Heart left ventricle (tissue), 16 donors: ENCODE data around the gene LHB. TPM values are rescaled to one million over a fixed set of nuclear protein-coding genes. Genes with fewer than 3 reads are reported as not detected.
"Not testable (repeated sequence)": the region's sequence is repeated elsewhere in the genome, so short reads cannot be mapped to it uniquely, and the experiment has no call there.

Experiments used
- ATAC-seq, 4 donors: fragments of 200-7000 bp; cut with Tn5 transposase; one replicate each; pipeline ENCODE4 v1.9.1; 2020 to 2022; ENCODE audit warnings: moderate library complexity in 4 of 4, mild to moderate bottlenecking in 3 of 4, moderate number of reproducible peaks in 1 of 4
- DNase-seq, 5 donors: peaks; one replicate each; pipeline ENCODE4 v3.0.0-alpha.2; 2020
- H3K27ac ChIP-seq, 12 donors: fragments of 200-600 bp; sonication (generic) in 4 of 12; one replicate each; pipeline versions ENCODE4 v1.5.0 to v1.8.0; 2016 to 2022; ENCODE audit warnings: mild to moderate bottlenecking in 2 of 12
- H3K27me3 ChIP-seq, 9 donors: fragments of 200-600 bp; sonication (generic) in 2 of 9; one replicate each; pipeline versions ENCODE4 v1.5.1 to v1.8.0; 2016 to 2022; ENCODE audit warnings: mild to moderate bottlenecking in 3 of 9
- H3K36me3 ChIP-seq, 9 donors: fragments of 200-600 bp; sonication (generic) in 2 of 9; one replicate each; pipeline versions ENCODE4 v1.5.0 to v1.8.0; 2018 to 2022; ENCODE audit warnings: mild to moderate bottlenecking in 2 of 9
- H3K4me1 ChIP-seq, 12 donors: fragments of 200-600 bp; sonication (generic) in 4 of 12; one replicate each; pipeline versions ENCODE4 v1.5.0 to v1.8.0; 2016 to 2022; ENCODE audit warnings: mild to moderate bottlenecking in 3 of 12
- H3K4me3 ChIP-seq, 12 donors: fragments of 200-600 bp; sonication (generic) in 4 of 12; one replicate each; pipeline versions ENCODE4 v1.5.0 to v1.8.0; 2017 to 2022; ENCODE audit warnings: mild to moderate bottlenecking in 9 of 12, moderate library complexity in 4 of 12
- H3K9me3 ChIP-seq, 12 donors: fragments of 200-600 bp; sonication (generic) in 4 of 12; one replicate each; pipeline versions ENCODE4 v1.5.0 to v1.8.0; 2016 to 2022; ENCODE audit warnings: mild to moderate bottlenecking in 1 of 12
- CTCF ChIP-seq, 12 donors: fragments of 200-600 bp; sonication (generic) in 4 of 12; IDR thresholded peaks; one replicate each; pipeline versions ENCODE4 v1.5.0 to v1.8.0; 2018 to 2022; ENCODE audit warnings: antibody characterized with exemption in 12 of 12, mild to moderate bottlenecking in 5 of 12
- POLR2A ChIP-seq, 2 donors: fragments of 450-650 bp; IDR thresholded peaks; one replicate each; pipeline ENCODE4 v1.6.1; 2017; ENCODE audit warnings: antibody characterized with exemption in 2 of 2, mild to moderate bottlenecking in 2 of 2, moderate library complexity in 2 of 2
- WGBS, 4 donors: extraction: QIAGEN DNeasy Blood & Tissue Kit in 2 of 4; methylation state at CpG; one replicate each; pipeline versions ENCODE4 v1.1.5 to v1.1.7; 2013 to 2018; 5-methylcytosine and 5-hydroxymethylcytosine counted together
- intact Hi-C, 10 donors: fragments of 100-400 bp; cut with DNase I; formaldehyde crosslinking; loops; one replicate each; pipeline versions ENCODE4 v1.11.1 to v1.14.2; 2022
- polyA plus RNA-seq, 2 donors: library from polyadenylated mRNA; stranded (reverse); fragments of 200-250 nt; gene quantifications; one replicate each; pipeline ENCODE4 v1.2.3, GENCODE V29; 2013
- total RNA-seq, 9 donors: library from RNA; depleted of rRNA in 2 of 9; stranded (reverse); fragments of >200 nt in 2 of 9; fragmentation: NEBNext Ultra II Directional in 3 of 9; extraction: Animal tissue kit (Norgen Biotek cat#: 25700) in 3 of 9; gene quantifications; one replicate each; pipeline versions ENCODE4 v1.1.0 to v1.2.4, GENCODE V29; 2016 to 2023
- donor health status: ischemic (EF 13 %, LVEDD 7.1; RV severe dilation, severe dysfunction).
- donor health status: healthy with polysubstance abuse.
- donor health status: DM: no; HTN: yes; CAD: no.
- donor health status: DM: no; HTN: no; CAD: no.
- donor health status: ischemic (EF 25% LVEDD 6.9; RV normal size, moderate dysfunction).
- donor health status: ischemic (EF 25% LVEDD 5.7; RV mildly dilated, moderate dysfunction).
- donor health status: healthy.
- donor health status: DM: yes; HTN: yes; CAD: no.
- donor health status: ischemic (EF 35%, LVEDD 5.7; RV mildly dilated, moderate dysfunction).
- donor health status: nonischemic (EF 11% LVEDD 7.7; RV severe dilation, severe dysfunction).
- donor health status: DM: yes; HTN: yes; CAD: no.
- donor health status: PGD.
- donor health status: ischemic (EF 29% LVEDD 5.4; RV normal size, mild dysfunction).
- donor health status: nonischemic (EF 23%, LVEDD 6.1; RV moderate dilation, normal function).

LHB gene
- total and polyA plus RNA-seq, 11 donors = not detected

DNA sequence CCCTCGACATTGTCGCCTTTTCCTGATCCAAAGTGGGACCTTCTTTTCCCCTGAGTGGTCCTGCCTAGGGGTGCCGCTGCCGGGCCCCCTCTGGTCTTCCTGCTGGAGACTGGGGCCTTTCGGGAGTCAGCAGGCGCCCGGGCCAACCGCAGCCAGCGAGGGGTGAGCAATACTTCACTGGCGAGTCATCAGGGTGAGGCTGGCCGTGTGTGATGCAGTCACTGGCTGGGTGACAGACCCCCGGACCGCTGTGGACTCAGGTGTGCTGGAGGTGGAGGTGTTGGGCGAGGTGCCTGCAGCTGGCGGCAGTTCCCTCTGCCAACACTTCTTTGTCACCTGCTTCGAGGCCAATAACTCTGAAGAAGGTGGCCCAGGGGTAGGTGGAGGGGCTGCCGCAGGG, 25.3 kb upstream of the LHB start:
- DNase-seq (no peak), ATAC-seq (no peak)
- 65 to 82% (median 76%) methylated on average over 14 to 17 of the region's 17 CpGs for WGBS, 4 donors
- intact Hi-C loops = no loop called here
- Histone ChIP-seq H3K9me3 (no peaks in the 10 kb centered on the region), H3K27me3 (no peaks in the 10 kb centered on the region), H3K27ac (no peak overlapping the region), H3K4me1 (no peaks in the 10 kb centered on the region), H3K36me3 (no peaks in the 10 kb centered on the region), H3K4me3 (no peak overlapping the region)
- TF ChIP-seq POLR2A (IDR thresholded peaks at IDR 0.05) (no peak), CTCF (IDR thresholded peaks at IDR 0.05) (no peak)

DNA sequence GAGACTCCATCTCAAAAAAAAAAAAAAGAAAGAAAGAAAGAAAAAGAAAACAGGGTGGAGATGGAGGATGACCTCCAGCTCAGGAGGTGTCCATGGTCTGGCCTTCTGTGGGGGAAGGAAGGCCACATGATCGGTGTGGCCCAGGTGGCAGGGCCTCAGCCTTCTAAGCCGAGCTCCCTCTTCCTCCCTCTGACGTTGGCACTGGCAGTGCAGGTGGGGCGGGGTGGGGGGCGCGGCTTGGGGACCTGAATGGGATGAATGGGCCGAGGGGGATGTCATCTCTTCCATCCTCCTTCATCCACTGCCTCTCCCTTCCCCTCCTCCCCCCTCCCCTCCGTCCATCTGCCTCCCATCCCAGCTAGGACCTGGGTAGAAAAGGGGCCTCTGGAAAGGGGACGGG, 22.8 kb upstream of the LHB start:
- 59 to 70% (median 65%) methylated on average over 8 to 9 of the region's 9 CpGs for WGBS, 4 donors
- H3K4me3 ChIP-seq, H3K27ac ChIP-seq, ATAC-seq, intact Hi-C loops, H3K36me3 ChIP-seq, H3K9me3 ChIP-seq, H3K27me3 ChIP-seq, H3K4me1 ChIP-seq, DNase-seq: not testable (repeated sequence)

GRCh38 chr19:49038557-49039276, 21.8 kb upstream of the LHB start:
- WGBS, 4 donors = 83 to 89% (median 86%) methylated on average over 25 to 26 of the region's 26 CpGs
- H3K27ac ChIP-seq, intact Hi-C loops, ATAC-seq, DNase-seq, H3K9me3 ChIP-seq, H3K36me3 ChIP-seq, H3K27me3 ChIP-seq, H3K4me3 ChIP-seq, H3K4me1 ChIP-seq: not testable (repeated sequence)

- not testable (repeated sequence) for H3K27me3 ChIP-seq
Observed at GRCh38 chr19:49038111-49038510, 21.2 kb upstream of the LHB start.

DNA sequence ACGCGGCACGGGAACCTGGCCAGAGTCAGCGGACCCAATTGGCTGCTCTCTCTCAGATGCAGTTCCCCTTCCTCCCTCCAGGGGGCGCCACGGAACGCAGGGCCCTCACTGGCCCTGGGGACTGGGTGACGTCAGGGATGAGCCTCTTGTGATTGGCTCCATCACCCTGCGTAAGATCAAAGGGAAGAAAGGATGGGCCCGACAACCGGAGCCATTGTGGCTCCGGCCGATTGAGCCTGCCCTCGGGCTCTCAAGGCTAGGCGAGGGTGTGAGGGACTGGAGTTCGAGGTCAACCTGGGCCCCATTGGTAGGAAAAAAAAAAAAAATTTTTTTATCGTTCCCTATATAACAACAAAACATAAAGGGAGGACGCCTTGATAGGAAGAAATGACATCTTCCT, 19.9 kb upstream of the LHB start, which contains the start of gene CGB1:
CGB1 (minus strand) TSS at position 81 of the 400 bp plus-strand sequence. CDS start 184 bp downstream, outside the sequence.
- H3K4me3 ChIP-seq, ATAC-seq, H3K4me1 ChIP-seq, H3K9me3 ChIP-seq, H3K27me3 ChIP-seq, H3K27ac ChIP-seq, H3K36me3 ChIP-seq, intact Hi-C loops: not testable (repeated sequence)
- 45 to 59% (median 48%) methylated on average over 18 of the region's 18 CpGs for WGBS, 4 donors
- TF ChIP-seq CTCF (IDR thresholded peaks at IDR 0.05) = peak in 6 of 12 donors; percentile 6 to 36 (median 21)
- peak in 1 of 5 donors; percentile 13 for DNase-seq

More at GRCh38 chr19:49038111-49038510, 21.2 kb upstream of the LHB start:
- H3K27ac ChIP-seq, ATAC-seq, H3K4me1 ChIP-seq, H3K36me3 ChIP-seq, DNase-seq, H3K4me3 ChIP-seq, H3K9me3 ChIP-seq, intact Hi-C loops: not testable (repeated sequence)
- 84 to 92% (median 91%) methylated on average over 6 to 8 of the region's 8 CpGs for WGBS, 4 donors
